Vagina (tissue), 2 donors: ENCODE data around the gene PNLIPRP2. TPM values are rescaled to one million over a fixed set of nuclear protein-coding genes. Genes with fewer than 3 reads are reported as not detected.

Source experiments
- DNase-seq, 2 donors: peaks; one replicate each; pipeline ENCODE4 v3.0.0-alpha.2; 2017; ENCODE audit errors: extremely low spot score in 2 of 2
- H3K27ac ChIP-seq: fragments of 200-600 bp; sonication (generic); one replicate; pipeline ENCODE4 v1.5.1; 2019
- H3K27me3 ChIP-seq: fragments of 200-600 bp; sonication (generic); one replicate; pipeline ENCODE4 v1.5.1; 2019
- H3K36me3 ChIP-seq, 2 donors: fragments of 200-600 bp; sonication (generic); one replicate each; pipeline ENCODE4 v1.5.1; 2017 to 2019
- H3K4me1 ChIP-seq: fragments of 200-600 bp; sonication (generic); one replicate; pipeline ENCODE4 v1.5.1; 2019
- H3K4me3 ChIP-seq, 2 donors: fragments of 200-600 bp; sonication (generic); 1 replicate in 1 of 2; 2 replicates in 1 of 2; pipeline ENCODE4 v1.5.1; 2016 to 2019
- H3K9me3 ChIP-seq: fragments of 200-600 bp; sonication (generic); one replicate; pipeline ENCODE4 v1.5.1; 2019
- POLR2A ChIP-seq, 2 donors: fragments of 450-650 bp; IDR thresholded peaks; one replicate each; pipeline ENCODE4 v1.6.1; 2017; ENCODE audit warnings: antibody characterized with exemption in 2 of 2, mild to moderate bottlenecking in 2 of 2, moderate library complexity in 2 of 2
- POLR2AphosphoS5 ChIP-seq, 2 donors: sonication (generic); formaldehyde crosslinking; IDR thresholded peaks; one replicate each; pipeline ENCODE4 v1.9.0; 2017; ENCODE audit warnings: antibody characterized with exemption in 2 of 2, mild to moderate bottlenecking in 2 of 2, low read depth in 1 of 2; ENCODE audit not compliant: insufficient read depth in 1 of 2
- intact Hi-C: fragments of 100-400 bp; cut with DNase I; formaldehyde crosslinking; loops from one replicate; pipeline ENCODE4 v1.15.1; 2023
- total RNA-seq: library from RNA; depleted of rRNA; stranded (reverse); fragments of >200 nt; gene quantifications from one replicate; pipeline ENCODE4 v1.2.3, GENCODE V29; 2016
- TF ChIP-seq, protein P1 (sequence below), 3 experiments: fragments of 450-650 bp in 2 of 3; fragments of 200-600 bp in 1 of 3; sonication (generic) in 1 of 3; IDR thresholded peaks; one replicate each; pipeline ENCODE4 v1.5.1; 2017 to 2019; ENCODE audit warnings: antibody characterized with exemption in 3 of 3, mild to moderate bottlenecking in 2 of 3, moderate library complexity in 2 of 3

Gene PNLIPRP2
- total RNA-seq, 1 donor from 2014 or later = not detected

DNA sequence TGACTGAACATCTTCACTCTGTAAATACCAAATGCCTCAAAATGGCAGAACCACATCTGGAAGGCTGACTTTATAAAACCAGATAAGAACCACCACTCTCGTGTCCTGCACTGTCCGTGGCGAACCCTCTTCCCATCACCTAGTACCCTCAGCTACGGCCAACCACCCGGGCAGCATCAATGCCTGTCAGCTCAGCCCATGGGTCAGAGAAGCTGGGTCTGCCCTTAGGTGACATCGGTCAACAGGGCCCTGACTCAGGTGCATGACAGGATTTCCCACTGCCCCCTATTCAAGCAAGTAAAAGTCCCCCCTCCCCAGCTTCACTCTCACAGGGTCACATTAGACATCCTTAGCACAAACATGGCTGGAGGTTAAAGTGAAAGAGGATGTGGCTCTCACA lies 65.1 kb downstream of the PNLIPRP2 start:
- H3K27ac ChIP-seq = no peak overlapping the region
- peaks cover 26% of the 10 kb centered on the region for H3K4me1 ChIP-seq
- no peaks in the 10 kb centered on the region for H3K27me3 ChIP-seq
- TF ChIP-seq, protein P1, sequence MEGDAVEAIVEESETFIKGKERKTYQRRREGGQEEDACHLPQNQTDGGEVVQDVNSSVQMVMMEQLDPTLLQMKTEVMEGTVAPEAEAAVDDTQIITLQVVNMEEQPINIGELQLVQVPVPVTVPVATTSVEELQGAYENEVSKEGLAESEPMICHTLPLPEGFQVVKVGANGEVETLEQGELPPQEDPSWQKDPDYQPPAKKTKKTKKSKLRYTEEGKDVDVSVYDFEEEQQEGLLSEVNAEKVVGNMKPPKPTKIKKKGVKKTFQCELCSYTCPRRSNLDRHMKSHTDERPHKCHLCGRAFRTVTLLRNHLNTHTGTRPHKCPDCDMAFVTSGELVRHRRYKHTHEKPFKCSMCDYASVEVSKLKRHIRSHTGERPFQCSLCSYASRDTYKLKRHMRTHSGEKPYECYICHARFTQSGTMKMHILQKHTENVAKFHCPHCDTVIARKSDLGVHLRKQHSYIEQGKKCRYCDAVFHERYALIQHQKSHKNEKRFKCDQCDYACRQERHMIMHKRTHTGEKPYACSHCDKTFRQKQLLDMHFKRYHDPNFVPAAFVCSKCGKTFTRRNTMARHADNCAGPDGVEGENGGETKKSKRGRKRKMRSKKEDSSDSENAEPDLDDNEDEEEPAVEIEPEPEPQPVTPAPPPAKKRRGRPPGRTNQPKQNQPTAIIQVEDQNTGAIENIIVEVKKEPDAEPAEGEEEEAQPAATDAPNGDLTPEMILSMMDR (IDR thresholded peaks at IDR 0.05) = no peak
- TF ChIP-seq POLR2AphosphoS5 (IDR thresholded peaks at IDR 0.05; ENCODE audit: insufficient read depth in 1 of 2, low read depth in 1 of 2) (no peak), POLR2A (IDR thresholded peaks at IDR 0.05) (no peak)
- H3K4me3 ChIP-seq = no peak overlapping the region
- H3K9me3 ChIP-seq = no peaks in the 10 kb centered on the region
- no peak for DNase-seq
- intact Hi-C loops = no loop called here
- no peaks in the 10 kb centered on the region for H3K36me3 ChIP-seq

DNA sequence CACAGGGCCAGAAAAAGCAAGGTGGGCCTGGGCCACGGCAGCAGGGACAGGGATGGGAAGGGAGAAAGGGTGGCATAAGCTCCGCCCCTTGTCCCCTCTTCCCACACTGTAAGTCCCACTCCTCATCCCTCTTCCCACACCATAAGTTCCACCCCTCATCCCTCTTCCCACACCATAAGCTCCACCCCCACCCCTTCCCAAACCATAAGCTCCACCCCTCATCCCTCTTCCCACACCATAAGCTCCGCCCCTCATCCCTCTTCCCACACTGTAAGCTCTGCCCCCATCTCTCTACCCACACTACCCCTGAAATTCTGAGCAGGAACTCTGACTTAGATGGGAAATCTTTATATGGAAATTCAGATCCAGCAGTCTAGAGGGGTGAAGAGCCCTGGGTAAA lies 65.9 kb downstream of the PNLIPRP2 start:
- Histone ChIP-seq H3K27me3 (no peaks in the 10 kb centered on the region), H3K9me3 (no peaks in the 10 kb centered on the region), H3K4me3 (no peak overlapping the region), H3K27ac (no peak overlapping the region), H3K4me1 (peaks cover 26% of the 10 kb centered on the region), H3K36me3 (no peaks in the 10 kb centered on the region)
- no peak for DNase-seq
- intact Hi-C loops = no loop called here
- TF ChIP-seq POLR2A (IDR thresholded peaks at IDR 0.05) = no peak
- TF ChIP-seq POLR2AphosphoS5 (IDR thresholded peaks at IDR 0.05; ENCODE audit: insufficient read depth in 1 of 2, low read depth in 1 of 2) = no peak
- TF ChIP-seq, protein P1 (IDR thresholded peaks at IDR 0.05) = no peak

DNA sequence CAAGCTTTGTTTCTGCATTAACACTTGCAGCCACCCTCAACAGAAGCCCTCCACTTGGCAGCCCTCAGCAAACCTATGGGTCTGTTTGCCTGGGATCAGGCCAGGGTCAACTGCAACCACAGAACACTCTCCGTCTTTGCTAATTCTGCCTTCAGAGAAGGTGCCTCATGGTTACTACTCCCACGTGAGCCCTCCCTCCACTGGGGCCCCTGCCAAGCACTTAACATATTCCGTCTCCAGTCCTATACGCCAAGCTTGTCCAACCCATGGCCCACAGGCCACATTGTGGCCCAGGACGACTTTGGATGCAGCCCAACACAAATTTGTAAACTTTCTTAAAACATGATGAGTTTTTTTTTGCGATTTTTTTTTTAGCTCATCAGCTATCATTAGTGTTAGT lies 66.9 kb downstream of the PNLIPRP2 start:
- intact Hi-C loops = no loop called here
- Histone ChIP-seq H3K9me3 (no peaks in the 10 kb centered on the region), H3K27me3 (no peaks in the 10 kb centered on the region), H3K4me1 (peaks cover 21% of the 10 kb centered on the region), H3K4me3 (no peak overlapping the region), H3K27ac (no peak overlapping the region), H3K36me3 (no peaks in the 10 kb centered on the region)
- no peak for TF ChIP-seq POLR2AphosphoS5 (IDR thresholded peaks at IDR 0.05; ENCODE audit: insufficient read depth in 1 of 2, low read depth in 1 of 2)
- no peak for TF ChIP-seq POLR2A (IDR thresholded peaks at IDR 0.05)
- TF ChIP-seq, protein P1 (IDR thresholded peaks at IDR 0.05) = no peak
- no peak for DNase-seq

DNA sequence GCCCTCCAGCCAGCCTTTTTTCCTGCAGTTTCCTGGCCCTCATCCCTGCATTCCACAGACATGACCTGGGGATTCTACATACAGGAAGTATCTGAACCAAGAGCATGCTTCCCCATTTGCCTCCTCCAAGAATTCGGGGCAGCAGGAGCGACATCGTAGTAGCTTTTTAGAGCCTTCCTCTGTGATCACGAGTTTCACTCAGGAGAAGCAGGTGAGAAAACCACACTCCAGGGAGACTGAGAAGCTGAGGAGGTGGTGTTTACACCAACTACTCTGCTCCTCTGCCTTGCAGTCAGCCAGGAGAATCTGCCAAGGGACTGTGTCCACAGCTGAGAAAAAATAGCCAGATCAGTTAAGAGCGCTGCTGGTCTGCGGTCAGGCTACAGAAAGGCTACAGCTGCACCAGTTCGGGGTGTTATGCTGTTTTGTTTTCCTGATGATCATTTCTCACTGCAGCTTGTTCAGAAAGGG lies 67.5 kb downstream of the PNLIPRP2 start:
- intact Hi-C loops = no loop called here
- no peak for DNase-seq
- Histone ChIP-seq H3K27me3 (no peaks in the 10 kb centered on the region), H3K4me1 (peaks cover 21% of the 10 kb centered on the region), H3K27ac (peak overlapping the region; percentile 33), H3K4me3 (no peak overlapping the region), H3K36me3 (no peaks in the 10 kb centered on the region), H3K9me3 (no peaks in the 10 kb centered on the region)
- TF ChIP-seq, protein P1 (IDR thresholded peaks at IDR 0.05) = no peak
- TF ChIP-seq POLR2AphosphoS5 (IDR thresholded peaks at IDR 0.05; ENCODE audit: insufficient read depth in 1 of 2, low read depth in 1 of 2) (no peak), POLR2A (IDR thresholded peaks at IDR 0.05) (no peak)

DNA sequence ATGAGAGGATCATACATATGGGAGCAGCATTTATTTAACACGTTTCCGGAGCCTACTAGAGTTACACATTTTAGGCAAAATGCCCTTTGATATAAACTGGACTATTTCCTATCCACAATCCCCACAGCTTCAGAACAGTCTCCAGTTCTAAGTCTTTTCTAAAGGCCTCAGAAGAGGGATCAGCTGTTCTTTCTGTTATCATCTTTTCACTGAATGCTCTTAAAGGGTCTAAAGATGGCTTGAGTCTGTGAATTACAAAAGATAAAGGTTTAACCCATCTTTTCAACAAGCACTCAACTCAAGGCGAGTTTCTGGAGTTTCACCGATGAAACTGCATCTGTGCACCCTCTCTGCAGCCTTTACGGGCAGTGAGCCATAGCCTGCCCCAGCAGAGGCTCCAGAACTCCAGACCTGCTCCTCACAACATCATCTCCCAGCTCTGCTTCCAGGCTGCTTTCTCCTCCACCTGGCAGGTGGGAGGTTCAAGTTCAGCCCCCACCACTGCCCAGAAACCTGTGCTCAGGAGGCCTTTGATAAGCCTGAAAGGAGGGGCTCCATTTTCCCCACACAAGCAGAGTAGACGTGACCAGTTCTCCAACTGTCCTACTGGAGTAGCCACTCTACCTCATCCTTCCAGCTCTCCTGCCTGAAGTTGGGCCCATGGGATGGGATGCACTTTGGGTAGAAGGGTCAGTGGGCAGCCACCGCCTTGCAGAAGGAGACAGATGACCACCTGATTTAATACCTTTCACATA lies 68.2 kb downstream of the PNLIPRP2 start:
- TF ChIP-seq POLR2A (IDR thresholded peaks at IDR 0.05) = no peak
- no peak for TF ChIP-seq POLR2AphosphoS5 (IDR thresholded peaks at IDR 0.05; ENCODE audit: insufficient read depth in 1 of 2, low read depth in 1 of 2)
- TF ChIP-seq, protein P1 (IDR thresholded peaks at IDR 0.05) = no peak
- Histone ChIP-seq H3K4me1 (peaks cover 21% of the 10 kb centered on the region), H3K9me3 (no peaks in the 10 kb centered on the region), H3K36me3 (no peaks in the 10 kb centered on the region), H3K4me3 (no peak overlapping the region), H3K27ac (peak overlapping the region; percentile 33), H3K27me3 (no peaks in the 10 kb centered on the region)
- intact Hi-C loops = no loop called here
- no peak for DNase-seq
